ENCODE data around the gene ATP5F1E. TPM values are rescaled to one million over a fixed set of nuclear protein-coding genes. Genes with fewer than 3 reads are reported as not detected.

The ATP5F1E gene
- total and polyA plus RNA-seq, 2 of the 4 experiments (the other 2 are of a cell fraction): 3.8 to 34.5 TPM

DNA sequence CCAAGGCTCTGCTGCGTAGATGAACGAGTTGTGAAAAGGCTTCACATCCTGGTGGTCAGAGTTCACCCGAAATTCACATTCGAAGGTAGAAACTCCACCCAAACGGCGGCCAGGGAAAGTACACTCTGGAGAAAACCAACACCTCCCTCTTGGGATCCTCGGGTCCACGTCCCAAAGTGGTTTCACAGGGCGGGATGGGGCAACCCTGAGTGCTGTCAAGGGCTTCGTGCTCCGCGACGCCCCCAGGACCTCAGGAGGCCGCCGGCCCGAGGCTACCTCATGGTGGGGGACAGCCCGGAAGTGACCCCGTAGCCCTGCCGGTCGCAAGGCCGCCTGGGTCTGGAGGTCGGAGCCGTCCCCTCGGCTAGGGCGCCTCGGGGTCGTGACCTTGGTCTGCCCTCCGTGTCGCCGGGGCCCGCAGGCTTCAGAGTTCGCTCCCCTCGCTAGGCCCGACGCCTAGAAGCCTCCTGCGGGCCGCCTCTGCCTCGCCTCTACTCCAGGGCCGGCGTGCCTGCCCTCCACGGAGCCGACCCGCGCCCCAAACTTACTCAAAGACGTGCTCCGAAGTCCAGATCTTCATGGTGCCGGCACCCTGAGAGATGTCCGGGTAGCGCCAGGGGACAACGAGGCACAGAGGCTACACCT is 10.1 kb upstream of the ATP5F1E start, which contains the start of gene PRELID3B:
TSS of gene PRELID3B (minus strand) at position 636 of the 645 bp plus-strand sequence. CDS start at position 580, 56 bp downstream.
- Histone ChIP-seq H3K27ac (ENCODE audit: insufficient read depth, low read length) (peak within 1 kb of the TSS; percentile 90), H3K9me1 (ENCODE audit: insufficient read depth, low read length) (peaks cover 9% of the 10 kb centered on the region; the same call in 1 of the 2 replicates), H2BK20ac (ENCODE audit: low read depth, low read length) (no peak within 1 kb of the TSS; the same call in 1 of the 2 replicates), H3K36me3 (ENCODE audit: control insufficient read depth, insufficient read depth, low read length) (peaks cover 8% of the 10 kb centered on the region), H2BK5ac (ENCODE audit: low read depth, low read length, poor library complexity, severe bottlenecking) (peak within 1 kb of the TSS; percentile 76), H2AK9ac (replicated peaks; ENCODE audit: low read depth, low read length, poor library complexity) (peak within 1 kb of the TSS; percentile 90), H4K91ac (ENCODE audit: insufficient read depth, low read depth, low read length) (peak within 1 kb of the TSS; percentile 77), H3K79me1 (ENCODE audit: low read depth in 1 of 2, low read length in 2 of 2) (peaks cover 27 to 42% of the 10 kb centered on the region in 2 experiments), H3K9ac (ENCODE audit: low read depth, low read length) (peak within 1 kb of the TSS; percentile 89), H3K23ac (ENCODE audit: low read depth, low read length) (peak within 1 kb of the TSS; percentile 92), H3K4me1 (ENCODE audit: control insufficient read depth, insufficient read depth, low read length) (peaks cover 8% of the 10 kb centered on the region), H2AK5ac (ENCODE audit: low read depth, low read length) (peak within 1 kb of the TSS; percentile 67), H3K4me3 (ENCODE audit: insufficient read depth, low read depth, low read length) (peak within 1 kb of the TSS; percentile 91), H3K18ac (ENCODE audit: low read depth, low read length) (peak within 1 kb of the TSS; percentile 97), H3K14ac (replicated peaks; ENCODE audit: low read depth, low read length) (peak within 1 kb of the TSS; percentile 89), H2BK120ac (ENCODE audit: low read depth, low read length) (peak within 1 kb of the TSS; percentile 57; the same call in 1 of the 2 replicates), H3K4ac (ENCODE audit: low read depth, low read length) (peak within 1 kb of the TSS; percentile 86), H2BK15ac (ENCODE audit: low read depth, low read length) (no peak within 1 kb of the TSS; the same call in 2 of the 3 replicates), H4K5ac (ENCODE audit: low read depth, low read length) (peak within 1 kb of the TSS; percentile 99), H4K20me1 (ENCODE audit: insufficient read depth, low read length) (peaks cover 8% of the 10 kb centered on the region; the same call in 1 of the 2 replicates), H3K56ac (ENCODE audit: extremely low read depth, insufficient read depth, low read length) (peak within 1 kb of the TSS; percentile 13; the same call in 1 of the 2 replicates), H3K4me2 (ENCODE audit: low read depth, low read length) (peak within 1 kb of the TSS; percentile 99), H3K9me3 (ENCODE audit: control insufficient read depth, insufficient read depth, low read length) (no peaks in the 10 kb centered on the region), H3K27me3 (ENCODE audit: control insufficient read depth, insufficient read depth, low read length) (no peaks in the 10 kb centered on the region), H2AFZ (replicated peaks; ENCODE audit: low read length, poor library complexity) (peak within 1 kb of the TSS; percentile 99), H4K8ac (ENCODE audit: low read depth in 2 of 2, low read length in 2 of 2) (peak within 1 kb of the TSS; percentile 80 to 99)
- peak; percentile 46 for ATAC-seq (ENCODE audit: low read depth)
- BruUV-seq (replicated peaks): no TSS peak
- TF ChIP-seq MAFK (IDR thresholded peaks at IDR 0.05; ENCODE audit: low read depth, low read length) (no peak), SMC3 (IDR thresholded peaks at IDR 0.05; ENCODE audit: low read depth, low read length) (no peak), CEBPB (IDR thresholded peaks at IDR 0.05; ENCODE audit: low read depth, low read length) (no peak), RAD21 (IDR thresholded peaks at IDR 0.05; ENCODE audit: low read length) (no peak), POLR2A (IDR thresholded peaks at IDR 0.05; ENCODE audit: low read depth, low read length) (no peak), MAZ (IDR thresholded peaks at IDR 0.05; ENCODE audit: borderline replicate concordance, low read depth, low read length) (no peak), RCOR1 (IDR thresholded peaks at IDR 0.05; ENCODE audit: insufficient replicate concordance, low read length) (no peak), NFE2L2 (IDR thresholded peaks at IDR 0.05; ENCODE audit: low read depth, low read length) (no peak), RFX5 (IDR thresholded peaks at IDR 0.05; ENCODE audit: low read depth, low read length) (no peak)
- TF ChIP-seq, protein P1, sequence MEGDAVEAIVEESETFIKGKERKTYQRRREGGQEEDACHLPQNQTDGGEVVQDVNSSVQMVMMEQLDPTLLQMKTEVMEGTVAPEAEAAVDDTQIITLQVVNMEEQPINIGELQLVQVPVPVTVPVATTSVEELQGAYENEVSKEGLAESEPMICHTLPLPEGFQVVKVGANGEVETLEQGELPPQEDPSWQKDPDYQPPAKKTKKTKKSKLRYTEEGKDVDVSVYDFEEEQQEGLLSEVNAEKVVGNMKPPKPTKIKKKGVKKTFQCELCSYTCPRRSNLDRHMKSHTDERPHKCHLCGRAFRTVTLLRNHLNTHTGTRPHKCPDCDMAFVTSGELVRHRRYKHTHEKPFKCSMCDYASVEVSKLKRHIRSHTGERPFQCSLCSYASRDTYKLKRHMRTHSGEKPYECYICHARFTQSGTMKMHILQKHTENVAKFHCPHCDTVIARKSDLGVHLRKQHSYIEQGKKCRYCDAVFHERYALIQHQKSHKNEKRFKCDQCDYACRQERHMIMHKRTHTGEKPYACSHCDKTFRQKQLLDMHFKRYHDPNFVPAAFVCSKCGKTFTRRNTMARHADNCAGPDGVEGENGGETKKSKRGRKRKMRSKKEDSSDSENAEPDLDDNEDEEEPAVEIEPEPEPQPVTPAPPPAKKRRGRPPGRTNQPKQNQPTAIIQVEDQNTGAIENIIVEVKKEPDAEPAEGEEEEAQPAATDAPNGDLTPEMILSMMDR (conservative IDR thresholded peaks at IDR 0.05; ENCODE audit: low read depth, low read length): no peak
- DNase-seq: no peak
- ChIA-PET CTCF (interaction anchor here (1.7 kb wide), 1 partner anchor 11 kb away, joined by 5 read pairs; the partner anchor contains the start of gene ATP5F1E), POLR2A (ENCODE audit: unreplicated experiment) (no interaction called here)
- dilution Hi-C loops (cut with HindIII; ENCODE audit: low sequenced_read_pairs, unreplicated experiment): no loop called here
- intact Hi-C loops (cut with micrococcal nuclease): loop anchor here (10.0 kb wide), 1 partner anchor 807 kb away; no protein-coding TSS in a partner anchor
- in situ Hi-C loops (cut with MboI; ENCODE audit: low sequenced_read_pairs): loop anchor here (25.0 kb wide), 3 partner anchors 805 to 1655 kb away; partner anchors contain the start of genes ANKRD60 and RBM38
- 8% methylated on average over 21 of the region's 50 CpGs; no CpG with 5 or more reads in 1 of the 2 experiments for WGBS, 2 experiments (ENCODE audit: extremely low coverage in 2 of 2, insufficient read length in 1 of 2)
